ENCODE measurements around the gene CRKL. TPM values are rescaled to one million over a fixed set of nuclear protein-coding genes. Genes with fewer than 3 reads are reported as not detected.

CRKL gene
- total RNA-seq, 1 experiment from 2014 or later = 87.7 TPM

GRCh38 chr22:20979243-20979809 lies 62.1 kb downstream of the CRKL start:
- no peaks in the 10 kb centered on the region for H3K9me2 ChIP-seq (ENCODE audit: insufficient read depth)
- no peak for TF ChIP-seq EGR1 (IDR thresholded peaks at IDR 0.05; ENCODE audit: low read depth)
- TF ChIP-seq RAD21 (IDR thresholded peaks at IDR 0.05; ENCODE audit: low read depth) = no peak
- no peak for TF ChIP-seq FOSL1 (IDR thresholded peaks at IDR 0.05; ENCODE audit: low read depth)
- no peak for TF ChIP-seq ZNF274 (IDR thresholded peaks at IDR 0.05; ENCODE audit: low read depth, low read length)
- TF ChIP-seq ZFX (IDR thresholded peaks at IDR 0.05) = no peak
- TF ChIP-seq TCF7L2 (IDR thresholded peaks at IDR 0.05; ENCODE audit: borderline replicate concordance, extremely low read depth, insufficient read depth, insufficient read length) = no peak
- TF ChIP-seq SP1 (IDR thresholded peaks at IDR 0.05; ENCODE audit: low read depth) = no peak
- TF ChIP-seq CTCF (IDR thresholded peaks at IDR 0.05 in 2 of 3, conservative IDR thresholded peaks at IDR 0.05 in 1 of 3; ENCODE audit: borderline replicate concordance in 1 of 3, insufficient read depth in 1 of 3, low read depth in 2 of 3, low read length in 2 of 3) = no peak
- TF ChIP-seq CEBPB (IDR thresholded peaks at IDR 0.05; ENCODE audit: low read depth) = no peak
- no peak for TF ChIP-seq EZH2 (IDR thresholded peaks at IDR 0.05)
- TF ChIP-seq ELF1 (IDR thresholded peaks at IDR 0.05; ENCODE audit: borderline replicate concordance, low read depth) = no peak
- no peak for TF ChIP-seq POLR2AphosphoS5 (IDR thresholded peaks at IDR 0.05; ENCODE audit: low read depth, low read length)
- no peak for TF ChIP-seq YY1 (IDR thresholded peaks at IDR 0.05; ENCODE audit: extremely low read depth, insufficient replicate concordance, low read depth, low read length)
- no peak for TF ChIP-seq EZH2phosphoT487 (IDR thresholded peaks at IDR 0.05; ENCODE audit: borderline replicate concordance)
- H3K27me3 ChIP-seq (ENCODE audit: insufficient read depth, low read length) = no peaks in the 10 kb centered on the region
- H3K36me3 ChIP-seq (ENCODE audit: control insufficient read depth in 1 of 2, insufficient read depth in 2 of 2, low read length in 2 of 2) = no peaks in the 10 kb centered on the region; a peak in 1 of 4 replicates
- ChIA-PET RAD21 (ENCODE audit: low non-redundant PET in 1 of 2, low total read pairs in 2 of 2, uncharacterized antibody in 2 of 2, unreplicated experiment in 2 of 2) (no interaction called here), POLR2A (no interaction called here), CTCF (no interaction called here)
- H2AFZ ChIP-seq (ENCODE audit: low read depth, low read length, poor library complexity, severe bottlenecking) = no peak overlapping the region
- H3K4me1 ChIP-seq (ENCODE audit: control insufficient read depth in 1 of 2, insufficient read depth in 2 of 2, low read length in 2 of 2) = peaks cover 6 to 18% of the 10 kb centered on the region in 2 experiments; a peak in 2 of 4 replicates
- no peaks in the 10 kb centered on the region for H4K20me1 ChIP-seq (ENCODE audit: insufficient read depth)
- H3K9ac ChIP-seq (ENCODE audit: low read length) = no peak overlapping the region
- H3K27ac ChIP-seq (ENCODE audit: low read depth, low read length) = no peak overlapping the region
- intact Hi-C loops (cut with micrococcal nuclease) = no loop called here
- DNase-seq (ENCODE audit: low read depth, low spot score) (no peak), ATAC-seq (no peak)
- no peak overlapping the region for H3K4me2 ChIP-seq (ENCODE audit: low read length)
- H3K79me2 ChIP-seq (ENCODE audit: insufficient read depth, low read length) = peaks cover 24% of the 10 kb centered on the region
- BruUV-seq (replicated peaks) = no TSS peak
- peaks cover 4 to 10% of the 10 kb centered on the region in 2 experiments; a peak in 1 of 4 replicates for H3K9me3 ChIP-seq (ENCODE audit: control insufficient read depth in 1 of 2, insufficient read depth in 1 of 2, low read depth in 1 of 2, low read length in 2 of 2)
- no peak overlapping the region for H3K4me3 ChIP-seq (replicated peaks in 1 of 2; ENCODE audit: low read depth in 1 of 2, low read length in 2 of 2)

All from HCT116 (cell line).